ENCODE measurements around the gene EFHC2. TPM values are rescaled to one million over a fixed set of nuclear protein-coding genes. Genes with fewer than 3 reads are reported as not detected.

Gene EFHC2
- total RNA-seq, 1 experiment from 2014 or later = 0.28 TPM

DNA sequence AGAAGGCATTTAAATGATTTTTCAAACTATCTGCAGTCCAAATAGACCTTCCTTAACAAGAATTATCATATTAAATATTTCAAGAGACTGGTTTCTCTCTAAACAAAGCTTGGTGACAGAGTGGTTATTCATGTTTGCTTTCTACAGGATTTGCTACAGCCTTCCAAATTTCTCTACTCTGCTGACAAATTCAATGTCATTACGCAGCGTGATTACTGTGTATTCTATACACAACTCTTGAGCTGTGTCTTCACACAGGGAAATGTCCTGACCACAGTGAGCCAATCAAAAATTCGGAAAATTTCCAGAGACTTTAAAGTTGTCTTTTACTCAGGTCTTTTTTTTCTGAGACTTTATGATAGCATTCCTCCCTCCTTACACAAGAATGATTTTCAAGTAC lies 75.6 kb downstream of the EFHC2 start:
- H3K27ac ChIP-seq (ENCODE audit: low read length) = no peak overlapping the region
- no TSS peak for BruUV-seq (replicated peaks)
- intact Hi-C loops (cut with micrococcal nuclease; ENCODE audit: unreplicated experiment) = no loop called here
- H3K4me1 ChIP-seq (ENCODE audit: control insufficient read depth, insufficient read depth, low read length) = no peaks in the 10 kb centered on the region
- no peak overlapping the region for H3K4me3 ChIP-seq (ENCODE audit: low read depth in 2 of 2, low read length in 2 of 2)
- H3K9me3 ChIP-seq (ENCODE audit: control insufficient read depth, insufficient read depth, low read depth, low read length) = no peaks in the 10 kb centered on the region
- TF ChIP-seq, protein P1, sequence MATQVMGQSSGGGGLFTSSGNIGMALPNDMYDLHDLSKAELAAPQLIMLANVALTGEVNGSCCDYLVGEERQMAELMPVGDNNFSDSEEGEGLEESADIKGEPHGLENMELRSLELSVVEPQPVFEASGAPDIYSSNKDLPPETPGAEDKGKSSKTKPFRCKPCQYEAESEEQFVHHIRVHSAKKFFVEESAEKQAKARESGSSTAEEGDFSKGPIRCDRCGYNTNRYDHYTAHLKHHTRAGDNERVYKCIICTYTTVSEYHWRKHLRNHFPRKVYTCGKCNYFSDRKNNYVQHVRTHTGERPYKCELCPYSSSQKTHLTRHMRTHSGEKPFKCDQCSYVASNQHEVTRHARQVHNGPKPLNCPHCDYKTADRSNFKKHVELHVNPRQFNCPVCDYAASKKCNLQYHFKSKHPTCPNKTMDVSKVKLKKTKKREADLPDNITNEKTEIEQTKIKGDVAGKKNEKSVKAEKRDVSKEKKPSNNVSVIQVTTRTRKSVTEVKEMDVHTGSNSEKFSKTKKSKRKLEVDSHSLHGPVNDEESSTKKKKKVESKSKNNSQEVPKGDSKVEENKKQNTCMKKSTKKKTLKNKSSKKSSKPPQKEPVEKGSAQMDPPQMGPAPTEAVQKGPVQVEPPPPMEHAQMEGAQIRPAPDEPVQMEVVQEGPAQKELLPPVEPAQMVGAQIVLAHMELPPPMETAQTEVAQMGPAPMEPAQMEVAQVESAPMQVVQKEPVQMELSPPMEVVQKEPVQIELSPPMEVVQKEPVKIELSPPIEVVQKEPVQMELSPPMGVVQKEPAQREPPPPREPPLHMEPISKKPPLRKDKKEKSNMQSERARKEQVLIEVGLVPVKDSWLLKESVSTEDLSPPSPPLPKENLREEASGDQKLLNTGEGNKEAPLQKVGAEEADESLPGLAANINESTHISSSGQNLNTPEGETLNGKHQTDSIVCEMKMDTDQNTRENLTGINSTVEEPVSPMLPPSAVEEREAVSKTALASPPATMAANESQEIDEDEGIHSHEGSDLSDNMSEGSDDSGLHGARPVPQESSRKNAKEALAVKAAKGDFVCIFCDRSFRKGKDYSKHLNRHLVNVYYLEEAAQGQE (IDR thresholded peaks at IDR 0.05; ENCODE audit: insufficient read depth in 1 of 2, low read depth in 2 of 2, low read length in 1 of 2) = no peak
- TF ChIP-seq POLR2AphosphoS5 (IDR thresholded peaks at IDR 0.05; ENCODE audit: low read depth, low read length) = no peak
- TF ChIP-seq, protein P2, sequence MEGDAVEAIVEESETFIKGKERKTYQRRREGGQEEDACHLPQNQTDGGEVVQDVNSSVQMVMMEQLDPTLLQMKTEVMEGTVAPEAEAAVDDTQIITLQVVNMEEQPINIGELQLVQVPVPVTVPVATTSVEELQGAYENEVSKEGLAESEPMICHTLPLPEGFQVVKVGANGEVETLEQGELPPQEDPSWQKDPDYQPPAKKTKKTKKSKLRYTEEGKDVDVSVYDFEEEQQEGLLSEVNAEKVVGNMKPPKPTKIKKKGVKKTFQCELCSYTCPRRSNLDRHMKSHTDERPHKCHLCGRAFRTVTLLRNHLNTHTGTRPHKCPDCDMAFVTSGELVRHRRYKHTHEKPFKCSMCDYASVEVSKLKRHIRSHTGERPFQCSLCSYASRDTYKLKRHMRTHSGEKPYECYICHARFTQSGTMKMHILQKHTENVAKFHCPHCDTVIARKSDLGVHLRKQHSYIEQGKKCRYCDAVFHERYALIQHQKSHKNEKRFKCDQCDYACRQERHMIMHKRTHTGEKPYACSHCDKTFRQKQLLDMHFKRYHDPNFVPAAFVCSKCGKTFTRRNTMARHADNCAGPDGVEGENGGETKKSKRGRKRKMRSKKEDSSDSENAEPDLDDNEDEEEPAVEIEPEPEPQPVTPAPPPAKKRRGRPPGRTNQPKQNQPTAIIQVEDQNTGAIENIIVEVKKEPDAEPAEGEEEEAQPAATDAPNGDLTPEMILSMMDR (IDR thresholded peaks at IDR 0.05) = no peak
- TF ChIP-seq SIN3A (IDR thresholded peaks at IDR 0.05; ENCODE audit: borderline replicate concordance, insufficient read depth, low read depth, low read length) = no peak
- TF ChIP-seq TCF7L2 (IDR thresholded peaks at IDR 0.05; ENCODE audit: low read depth, low read length) = no peak
- H3K36me3 ChIP-seq (ENCODE audit: control insufficient read depth, insufficient read depth, low read length) = no peaks in the 10 kb centered on the region
- CTCF ChIA-PET = no interaction called here
- DNase-seq (ENCODE audit: low read depth, low spot score) = no peak
- in situ Hi-C loops (cut with HindIII; ENCODE audit: low pct_unique_long_range_greater_than_20kb, low sequenced_read_pairs) = no loop called here
- no peaks in the 10 kb centered on the region for H3K27me3 ChIP-seq (ENCODE audit: control insufficient read depth, insufficient read depth, low read length)
- no peak for ATAC-seq
- POLR2A ChIA-PET = no interaction called here

DNA sequence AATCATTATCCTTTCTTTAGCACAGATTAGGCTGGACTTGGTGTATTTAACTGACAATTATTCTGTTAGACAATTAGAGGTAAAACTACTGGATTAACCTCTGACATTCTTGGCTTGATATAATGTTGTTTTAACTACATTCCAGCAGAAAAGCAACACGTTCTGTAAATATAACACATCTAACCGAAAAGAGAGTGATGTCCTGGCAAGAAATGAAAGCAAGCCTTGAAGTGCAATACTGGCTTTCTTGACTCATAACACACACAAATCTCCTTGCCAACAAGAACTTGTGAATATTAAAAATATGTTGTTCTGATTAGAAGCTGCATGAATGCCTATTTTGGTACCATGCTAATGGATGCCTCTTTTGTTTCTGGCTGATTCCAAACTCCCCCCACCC lies 76.4 kb downstream of the EFHC2 start:
- no peaks in the 10 kb centered on the region for H3K36me3 ChIP-seq (ENCODE audit: control insufficient read depth, insufficient read depth, low read length)
- TF ChIP-seq, protein P2 (IDR thresholded peaks at IDR 0.05) = no peak
- no peak for TF ChIP-seq POLR2AphosphoS5 (IDR thresholded peaks at IDR 0.05; ENCODE audit: low read depth, low read length)
- TF ChIP-seq, protein P1 (IDR thresholded peaks at IDR 0.05; ENCODE audit: insufficient read depth in 1 of 2, low read depth in 2 of 2, low read length in 1 of 2) = no peak
- no peak for TF ChIP-seq TCF7L2 (IDR thresholded peaks at IDR 0.05; ENCODE audit: low read depth, low read length)
- TF ChIP-seq SIN3A (IDR thresholded peaks at IDR 0.05; ENCODE audit: borderline replicate concordance, insufficient read depth, low read depth, low read length) = no peak
- DNase-seq (ENCODE audit: low read depth, low spot score) (no peak), ATAC-seq (no peak)
- H3K27me3 ChIP-seq (ENCODE audit: control insufficient read depth, insufficient read depth, low read length) = no peaks in the 10 kb centered on the region
- H3K9me3 ChIP-seq (ENCODE audit: control insufficient read depth, insufficient read depth, low read depth, low read length) = no peaks in the 10 kb centered on the region
- H3K27ac ChIP-seq (ENCODE audit: low read length) = no peak overlapping the region
- in situ Hi-C loops (cut with HindIII; ENCODE audit: low pct_unique_long_range_greater_than_20kb, low sequenced_read_pairs) = no loop called here
- ChIA-PET CTCF (no interaction called here), POLR2A (no interaction called here)
- no peak overlapping the region for H3K4me3 ChIP-seq (ENCODE audit: low read depth in 2 of 2, low read length in 2 of 2)
- no peaks in the 10 kb centered on the region for H3K4me1 ChIP-seq (ENCODE audit: control insufficient read depth, insufficient read depth, low read length)
- no TSS peak for BruUV-seq (replicated peaks)
- intact Hi-C loops (cut with micrococcal nuclease; ENCODE audit: unreplicated experiment) = no loop called here
